DOHH2 (cell line): ENCODE results near the gene SMPD2.

ENCODE experiments used
- EZH2phosphoT487 ChIP-seq: fragments of 200-600 bp; sonication (generic); IDR thresholded peaks from 2 replicates; pipeline ENCODE4 v1.6.1; 2017; ENCODE audit warnings: borderline replicate concordance, mild to moderate bottlenecking, antibody characterized with exemption, low read length, moderate library complexity, mixed read lengths
- TF ChIP-seq, protein P1 (sequence below): fragments of 200-600 bp; sonication (generic); IDR thresholded peaks from one replicate; pipeline ENCODE4 v1.5.1; 2014; ENCODE audit warnings: antibody characterized with exemption, mild to moderate bottlenecking, low read depth, low read length; ENCODE audit not compliant: poor library complexity, severe bottlenecking

DNA sequence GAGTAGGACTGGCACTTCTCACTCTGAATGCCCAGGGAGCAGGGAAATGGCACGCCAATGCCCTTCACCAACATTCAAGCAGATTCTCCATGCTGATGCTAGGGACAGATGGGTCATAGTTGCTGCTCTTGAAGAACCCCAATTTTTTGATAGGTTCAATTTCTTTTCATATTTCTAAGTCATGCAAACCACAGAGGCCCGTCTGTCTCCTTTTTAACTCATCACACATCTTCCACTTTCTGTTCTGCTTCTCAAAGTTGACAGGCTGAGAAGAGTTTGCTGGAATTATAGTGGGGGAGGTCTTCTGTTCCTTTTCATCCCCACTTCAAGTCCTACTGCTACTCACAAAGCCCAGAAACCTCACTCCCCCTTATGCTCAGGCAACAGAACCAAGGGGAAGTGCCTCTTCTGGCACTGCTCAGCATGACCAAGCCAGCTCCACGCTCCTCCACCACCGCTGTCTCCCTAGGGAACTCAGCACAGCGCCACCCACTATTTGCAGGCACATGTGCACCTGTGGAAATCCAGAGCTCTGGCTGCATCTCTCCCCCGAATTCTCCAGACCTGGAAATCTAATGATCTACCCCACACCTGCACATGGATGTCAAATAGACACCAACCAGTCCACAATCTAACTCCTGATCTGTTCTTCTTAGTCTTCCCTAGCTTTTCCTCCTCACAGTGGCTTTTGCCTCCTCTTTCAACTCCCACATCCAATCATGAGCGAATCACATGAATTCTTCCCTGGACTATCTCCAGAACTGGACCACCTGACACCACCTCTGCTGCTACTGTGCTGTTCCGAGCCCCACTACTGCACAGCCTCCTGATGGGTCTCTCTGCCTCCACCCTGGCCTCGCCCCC lies 31.8 kb downstream of the SMPD2 start:
- TF ChIP-seq, protein P1, sequence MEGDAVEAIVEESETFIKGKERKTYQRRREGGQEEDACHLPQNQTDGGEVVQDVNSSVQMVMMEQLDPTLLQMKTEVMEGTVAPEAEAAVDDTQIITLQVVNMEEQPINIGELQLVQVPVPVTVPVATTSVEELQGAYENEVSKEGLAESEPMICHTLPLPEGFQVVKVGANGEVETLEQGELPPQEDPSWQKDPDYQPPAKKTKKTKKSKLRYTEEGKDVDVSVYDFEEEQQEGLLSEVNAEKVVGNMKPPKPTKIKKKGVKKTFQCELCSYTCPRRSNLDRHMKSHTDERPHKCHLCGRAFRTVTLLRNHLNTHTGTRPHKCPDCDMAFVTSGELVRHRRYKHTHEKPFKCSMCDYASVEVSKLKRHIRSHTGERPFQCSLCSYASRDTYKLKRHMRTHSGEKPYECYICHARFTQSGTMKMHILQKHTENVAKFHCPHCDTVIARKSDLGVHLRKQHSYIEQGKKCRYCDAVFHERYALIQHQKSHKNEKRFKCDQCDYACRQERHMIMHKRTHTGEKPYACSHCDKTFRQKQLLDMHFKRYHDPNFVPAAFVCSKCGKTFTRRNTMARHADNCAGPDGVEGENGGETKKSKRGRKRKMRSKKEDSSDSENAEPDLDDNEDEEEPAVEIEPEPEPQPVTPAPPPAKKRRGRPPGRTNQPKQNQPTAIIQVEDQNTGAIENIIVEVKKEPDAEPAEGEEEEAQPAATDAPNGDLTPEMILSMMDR = no peak
- no peak for TF ChIP-seq EZH2phosphoT487
